NCI-H2196 treated with DMSO at 0.1 percent for 48 hours (cell line): ENCODE results near the gene FOXJ1.
A peak's percentile ranks its signal among the peaks of the same experiment; 100 is the strongest.

Experiments
- DNase-seq: peaks from one replicate; lab custom pipeline; 2025; ENCODE audit not compliant: unreplicated experiment; lab: John Stamatoyannopoulos, UW

FOXJ1 gene

DNA sequence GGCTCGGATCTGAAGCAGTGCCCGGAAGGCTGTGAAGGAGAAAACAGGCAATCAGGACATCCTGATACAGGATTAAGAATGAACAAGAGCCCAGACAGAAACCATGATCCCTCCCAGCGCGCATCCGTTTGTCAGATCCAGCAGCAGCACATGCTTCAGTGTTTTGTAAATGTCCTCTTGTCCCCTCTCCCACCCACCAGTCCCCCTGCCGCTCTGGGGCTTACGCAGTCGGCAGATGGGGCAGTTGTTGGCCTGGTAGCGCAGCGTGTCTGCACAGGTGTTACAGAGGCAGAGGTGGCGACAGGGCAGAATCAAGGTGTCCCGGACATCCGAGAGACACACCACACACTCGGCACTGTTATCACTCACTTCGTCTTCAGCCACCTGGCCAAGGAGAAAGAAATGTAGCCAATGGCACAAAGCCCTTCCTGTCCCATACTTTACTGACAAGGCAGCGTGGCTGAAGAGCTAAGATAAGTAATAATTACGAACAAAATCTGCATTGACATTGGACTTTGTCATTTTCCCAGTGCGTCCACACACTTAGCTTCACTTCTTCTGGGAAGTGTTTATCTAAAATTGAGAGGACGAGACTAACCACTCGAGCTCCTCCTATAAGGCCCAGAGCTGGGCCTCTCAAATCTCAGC is 20.7 kb upstream of the FOXJ1 start:
- no peak for DNase-seq

DNA sequence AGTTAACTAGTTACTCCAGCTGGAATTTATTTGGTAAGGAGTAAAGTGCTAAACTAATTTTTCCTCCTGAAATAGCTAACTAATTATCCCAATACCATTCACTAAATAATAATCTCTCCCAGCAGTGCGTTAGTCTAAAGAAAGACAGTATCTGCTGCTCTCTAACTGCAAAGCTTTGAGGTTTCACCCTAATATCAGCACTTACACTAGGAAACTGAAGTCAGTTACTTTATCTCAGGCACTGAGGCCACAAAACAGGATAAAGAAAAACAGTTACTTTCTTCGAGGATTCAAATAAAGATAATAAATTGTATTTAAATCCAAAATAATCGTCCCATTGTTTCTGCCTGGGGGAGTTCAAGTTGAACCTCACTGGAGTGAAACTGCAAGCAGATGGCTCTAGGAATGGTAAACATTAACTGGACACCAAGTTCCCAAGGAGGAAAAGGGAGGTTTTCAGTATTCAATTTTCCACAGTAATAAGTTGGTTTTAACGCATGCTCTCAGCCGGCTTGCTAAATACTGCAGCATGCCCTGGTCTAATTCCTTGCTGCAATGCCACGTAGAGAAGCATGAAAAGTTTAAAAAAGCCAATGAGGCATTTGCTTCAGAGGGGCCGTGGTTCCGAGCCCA is 20.0 kb upstream of the FOXJ1 start:
- no peak for DNase-seq

DNA sequence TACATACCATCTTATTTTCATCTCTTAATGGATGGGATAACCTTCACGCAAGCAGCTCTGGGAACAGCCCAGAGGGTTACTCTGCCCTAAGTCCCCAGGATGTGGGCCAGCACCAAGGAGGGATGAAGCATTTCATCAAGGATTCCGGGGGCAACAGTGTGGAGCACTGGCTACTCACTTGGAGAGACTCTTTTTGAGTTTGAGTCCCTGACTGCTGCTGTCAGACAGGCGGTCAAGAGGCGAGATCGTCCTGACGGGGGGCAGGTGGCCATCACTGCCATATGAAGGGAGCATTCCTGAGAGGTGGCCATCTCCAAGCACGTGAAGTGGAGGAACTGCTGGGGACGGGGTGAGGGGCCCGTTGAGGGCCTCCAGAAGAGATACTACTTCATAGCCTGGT is 18.1 kb upstream of the FOXJ1 start:
- no peak for DNase-seq

DNA sequence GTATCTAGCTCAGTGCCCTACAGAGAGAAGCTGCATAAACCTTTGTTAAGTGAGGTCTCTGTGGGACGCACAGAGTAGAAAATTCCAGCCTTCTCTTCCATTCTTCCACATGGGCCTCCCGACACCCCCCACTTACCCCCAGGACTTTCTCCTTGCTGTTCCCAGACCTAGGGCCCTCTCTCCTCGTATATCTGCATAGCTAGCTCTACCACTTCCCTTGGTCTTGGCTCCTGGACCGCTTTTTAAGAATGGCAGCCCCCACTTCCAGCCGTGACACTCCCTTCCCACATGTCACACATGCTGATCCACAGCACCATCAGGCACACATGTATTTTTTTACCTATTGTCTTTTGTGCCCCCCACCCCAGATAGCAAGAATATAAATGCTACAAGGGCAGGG is 16.7 kb upstream of the FOXJ1 start:
- DNase-seq, result no peak

DNA sequence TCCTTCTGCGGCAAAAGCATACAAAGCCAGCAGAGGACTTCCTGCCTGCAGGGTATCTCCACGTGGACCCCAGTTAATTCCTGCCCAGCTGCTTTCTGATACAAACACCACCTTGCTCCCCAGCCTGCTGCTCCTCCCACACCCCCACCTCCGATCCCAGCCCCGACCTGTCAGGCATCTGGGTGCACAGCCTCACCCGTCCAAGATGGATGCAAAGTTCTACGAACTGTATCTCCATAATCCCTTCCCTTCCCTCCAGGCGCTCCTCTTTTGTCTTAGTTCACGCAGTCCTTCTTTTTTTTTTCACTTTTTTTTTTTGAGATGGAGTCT is 15.6 kb upstream of the FOXJ1 start:
- no peak for DNase-seq

DNA sequence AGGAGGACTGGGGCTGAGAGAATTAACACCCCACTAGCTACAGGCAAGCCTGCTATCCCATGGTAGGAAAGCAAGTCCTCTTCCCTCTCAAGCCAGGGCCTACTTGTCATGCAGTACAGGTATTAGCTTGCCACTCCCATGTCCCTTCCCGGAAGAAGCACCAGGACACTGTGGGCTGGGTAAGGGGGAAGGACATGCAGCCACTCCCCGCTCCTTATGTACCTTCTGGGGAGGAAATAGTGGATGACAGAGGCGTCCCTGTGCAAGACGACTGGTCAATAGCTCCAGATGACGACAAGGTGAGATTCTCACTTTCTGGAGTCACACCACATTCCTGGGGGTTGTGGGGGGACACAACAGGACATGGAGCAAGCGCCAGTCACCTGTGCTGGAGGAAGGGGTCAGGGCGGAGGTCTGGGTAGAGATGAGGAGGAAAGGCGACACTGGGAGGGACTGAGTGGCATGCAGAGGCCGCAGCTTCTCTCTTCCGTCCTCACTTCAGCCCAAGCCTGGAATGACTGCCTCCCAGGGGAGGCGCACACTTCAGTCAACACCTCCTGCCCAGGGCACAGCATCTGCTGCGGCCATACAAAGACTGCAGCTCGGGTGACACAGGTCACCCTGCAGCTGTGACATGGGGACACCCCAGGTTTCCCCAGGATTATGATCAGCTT is 15.1 kb upstream of the FOXJ1 start:
- no peak for DNase-seq

DNA sequence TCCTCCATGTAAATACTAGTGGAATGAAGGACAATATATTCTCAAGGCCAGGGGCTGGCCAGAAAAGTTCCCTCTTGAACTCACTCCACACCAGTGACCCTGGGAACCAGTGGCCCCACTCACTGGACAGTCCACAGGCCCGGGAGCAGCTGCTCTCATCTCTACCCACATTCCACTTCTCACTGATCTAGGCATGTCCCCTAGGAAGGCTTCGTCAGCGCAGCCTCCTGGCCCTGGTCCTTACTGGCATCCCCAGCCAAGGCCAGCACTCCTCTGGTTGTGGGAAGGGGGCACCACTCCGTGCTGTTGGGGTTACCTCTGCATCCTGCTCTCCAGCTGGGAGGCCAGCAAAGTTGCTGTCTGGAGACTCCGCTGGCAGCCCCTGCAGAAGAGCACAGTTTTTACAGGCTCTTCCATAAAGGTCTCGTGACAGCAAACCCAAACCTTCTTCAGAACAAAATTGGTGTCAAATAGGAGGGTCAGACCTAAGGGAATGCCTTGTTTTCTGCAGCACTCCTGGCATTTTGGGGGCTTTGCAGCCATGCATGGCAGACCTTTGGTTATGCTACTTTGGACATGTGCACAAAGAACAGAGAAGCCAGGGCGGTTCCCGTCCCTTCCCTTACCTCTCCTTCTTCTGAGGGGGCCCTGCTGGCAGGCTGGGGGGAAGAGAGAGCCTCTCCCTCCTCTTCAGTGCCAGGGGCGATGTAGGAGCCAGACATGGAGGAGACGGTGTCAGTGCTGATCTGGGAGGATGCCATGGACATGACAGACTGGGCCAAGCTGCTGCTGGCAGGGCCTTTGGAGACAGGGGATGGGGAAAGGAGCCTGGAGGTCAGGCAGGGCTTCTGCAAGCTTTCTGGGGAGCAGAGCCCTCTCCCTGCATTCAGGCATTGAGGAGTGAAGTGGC is 14.1 kb upstream of the FOXJ1 start:
- DNase-seq, result no peak

DNA sequence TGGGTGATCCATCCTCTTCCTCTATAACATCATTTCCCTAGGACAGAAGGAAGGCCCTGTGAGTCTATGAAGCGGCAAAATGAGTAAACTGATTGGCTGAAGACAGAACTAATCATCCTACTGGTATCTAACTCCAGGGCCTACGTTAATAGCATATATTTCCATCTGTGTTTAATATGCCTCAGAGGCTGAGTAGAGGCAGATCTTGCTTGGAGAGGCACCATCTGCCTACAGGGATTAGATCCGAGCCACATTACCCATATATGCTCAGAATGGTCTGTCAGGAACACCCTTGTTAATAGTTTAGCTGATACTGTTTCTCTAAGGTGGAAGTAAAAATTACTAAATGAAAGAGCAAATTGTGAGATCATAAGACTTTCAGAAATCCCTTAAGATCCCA is 13.2 kb upstream of the FOXJ1 start:
- no peak for DNase-seq

DNA sequence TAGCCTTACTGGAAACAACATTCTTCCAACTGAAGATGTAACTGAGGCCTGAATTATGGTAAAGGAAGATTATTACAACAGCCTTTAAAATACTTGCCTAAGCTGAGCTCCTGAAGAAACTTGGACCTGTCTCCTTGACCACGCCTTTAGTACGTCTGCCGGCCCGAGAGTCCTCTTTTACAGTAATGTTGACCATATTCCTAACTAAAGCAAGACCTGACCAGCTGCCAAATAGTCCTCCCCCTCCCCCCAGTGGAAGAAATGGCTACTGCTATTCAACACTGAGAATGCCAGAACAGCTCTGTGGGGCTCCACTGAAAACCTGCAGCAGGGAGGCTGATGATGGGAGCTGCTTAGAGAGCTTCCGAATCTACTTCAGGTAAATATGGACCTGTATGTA is 12.6 kb upstream of the FOXJ1 start:
- DNase-seq, result no peak

DNA sequence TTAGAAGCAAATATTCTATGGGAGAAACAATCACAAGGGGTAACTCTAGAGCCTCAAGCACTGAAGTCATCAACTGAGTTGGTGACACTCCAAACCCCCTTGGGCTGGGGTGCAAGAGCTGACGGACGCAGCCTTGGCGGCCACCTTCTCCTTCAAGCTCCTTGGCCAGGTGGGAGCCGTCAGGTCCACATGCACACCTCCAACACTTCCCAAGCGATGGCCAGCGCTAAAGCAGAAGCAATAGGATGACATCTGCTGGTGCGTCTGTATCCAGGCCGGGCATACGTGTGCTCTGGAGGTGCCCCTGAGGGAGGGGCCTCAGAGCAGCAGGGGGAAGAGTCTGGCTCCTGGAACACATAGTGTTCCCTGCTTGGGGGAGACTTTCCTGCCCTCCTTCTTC is 12.2 kb upstream of the FOXJ1 start:
- no peak for DNase-seq

DNA sequence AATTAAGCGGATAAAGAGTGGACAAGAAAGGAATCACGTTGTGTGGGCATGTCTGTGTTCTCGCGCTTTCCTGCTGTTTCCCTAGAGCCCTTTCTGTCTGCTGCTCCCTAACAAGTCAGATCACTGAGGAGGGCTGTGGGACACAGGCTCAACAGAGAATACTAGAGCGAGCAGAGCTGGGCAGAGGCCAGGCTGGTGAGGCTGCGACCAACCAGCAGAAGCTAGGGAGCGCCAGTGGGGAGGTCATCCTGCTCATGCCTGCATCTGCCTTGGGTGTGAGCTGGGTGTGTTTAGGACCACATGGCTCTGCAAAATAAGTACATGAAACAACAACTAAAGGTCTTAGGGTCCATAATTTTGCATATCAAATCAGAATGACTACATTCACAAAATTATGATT is 11.5 kb upstream of the FOXJ1 start:
- no peak for DNase-seq

DNA sequence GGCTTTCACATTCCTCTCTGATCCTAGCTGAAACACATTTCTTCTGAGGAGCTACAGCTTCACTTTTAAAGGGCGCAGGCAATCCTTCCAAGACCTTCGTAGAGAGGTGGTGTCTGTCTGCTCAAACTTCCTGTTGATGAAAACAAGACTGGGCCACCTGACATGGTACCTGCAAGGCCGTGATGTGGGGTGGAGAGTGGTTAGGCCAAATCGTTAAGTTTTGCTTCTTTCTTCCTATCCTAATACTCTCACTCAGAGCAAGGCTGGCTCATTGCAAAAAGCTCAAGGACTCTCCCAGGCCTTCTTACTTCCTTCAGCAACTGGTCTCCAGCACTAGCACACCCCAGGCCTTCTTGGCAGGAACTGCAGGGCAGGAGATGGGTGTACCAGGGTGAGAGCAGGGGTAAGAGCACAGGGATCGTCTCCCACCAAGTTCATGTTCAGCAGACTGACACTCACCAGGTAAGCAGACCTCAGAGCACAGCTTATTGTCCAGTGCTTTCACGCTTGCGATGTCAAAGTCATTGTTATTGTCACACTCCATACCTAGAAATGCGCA is 10.9 kb upstream of the FOXJ1 start:
- no peak for DNase-seq

DNA sequence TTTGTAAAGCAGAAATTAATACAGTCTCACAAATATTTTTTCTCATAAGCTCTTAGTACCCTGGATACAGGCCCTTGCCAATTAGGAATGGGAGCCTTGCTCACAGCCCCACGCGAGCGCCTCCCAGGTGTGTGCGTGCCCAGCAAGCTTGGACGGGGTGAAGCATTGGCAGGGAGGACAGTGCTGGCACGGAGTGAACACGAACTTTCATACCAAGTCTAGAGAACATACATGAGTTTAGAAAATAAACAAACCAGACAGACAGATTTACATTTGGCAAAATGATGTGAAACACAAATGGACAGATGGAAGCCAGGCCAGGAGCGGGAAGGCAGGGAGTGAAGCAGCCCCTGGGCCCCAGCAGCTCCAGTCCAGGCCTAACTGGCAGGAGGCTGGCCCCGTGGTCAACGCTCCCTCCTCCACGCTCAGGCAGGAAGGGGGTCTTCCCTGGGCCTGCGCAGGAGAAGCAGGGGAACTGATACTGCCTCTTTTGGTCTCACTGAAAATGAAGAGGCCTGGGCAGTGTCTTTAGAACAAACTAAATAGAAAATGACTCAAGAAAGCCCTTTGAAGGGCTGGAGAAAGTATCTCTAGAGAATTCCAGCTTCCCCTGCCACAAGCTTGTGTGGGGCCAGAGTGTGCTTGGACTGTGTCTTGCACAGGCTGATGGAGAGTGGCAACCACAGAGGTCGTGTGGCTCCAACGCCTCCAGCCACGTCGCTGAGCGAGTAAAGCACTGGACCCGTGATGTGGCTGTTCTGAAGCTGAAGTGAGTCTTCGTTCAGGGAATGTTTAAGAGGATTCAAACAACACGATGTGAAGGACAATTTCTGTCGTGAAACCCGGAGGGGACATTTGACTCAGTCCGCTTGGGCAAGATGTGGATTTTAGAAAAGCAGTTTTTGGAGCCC is 9.9 kb upstream of the FOXJ1 start:
- no peak for DNase-seq

DNA sequence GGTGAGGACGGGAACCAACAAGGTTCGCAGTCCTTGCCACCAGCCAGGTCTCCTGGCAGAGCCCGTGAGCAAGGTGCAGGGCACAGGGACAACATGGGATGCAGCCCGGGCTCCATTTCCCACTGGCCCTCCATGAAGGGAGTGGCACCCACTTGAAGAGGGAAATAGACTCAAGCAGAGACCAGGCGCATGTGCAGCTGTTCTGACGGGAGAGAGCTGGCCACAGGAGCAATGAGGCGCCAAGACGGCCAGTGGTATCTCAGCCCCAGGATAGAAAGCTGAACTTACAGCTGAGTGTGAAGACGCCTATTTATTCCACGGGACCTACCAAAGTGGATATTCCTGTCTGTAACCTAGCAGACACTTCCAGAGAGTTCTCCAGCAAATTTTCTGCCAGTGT is 8.2 kb upstream of the FOXJ1 start:
- DNase-seq, result no peak

DNA sequence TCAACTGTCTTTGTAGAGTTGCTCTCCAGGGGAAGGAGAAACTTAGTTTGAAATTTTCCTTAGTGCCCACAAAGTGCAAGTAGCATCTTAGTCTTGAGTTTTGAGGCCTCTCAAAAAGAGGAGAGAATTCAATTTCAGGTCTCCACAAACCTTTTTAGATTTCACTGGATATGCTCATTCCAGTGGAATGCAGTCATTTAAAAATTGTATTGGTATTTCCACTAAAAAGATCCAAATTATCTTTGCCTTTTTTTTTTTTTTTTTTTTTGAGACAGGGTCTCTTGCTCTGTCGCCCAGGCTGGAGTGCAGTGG is 6.9 kb upstream of the FOXJ1 start:
- no peak for DNase-seq

DNA sequence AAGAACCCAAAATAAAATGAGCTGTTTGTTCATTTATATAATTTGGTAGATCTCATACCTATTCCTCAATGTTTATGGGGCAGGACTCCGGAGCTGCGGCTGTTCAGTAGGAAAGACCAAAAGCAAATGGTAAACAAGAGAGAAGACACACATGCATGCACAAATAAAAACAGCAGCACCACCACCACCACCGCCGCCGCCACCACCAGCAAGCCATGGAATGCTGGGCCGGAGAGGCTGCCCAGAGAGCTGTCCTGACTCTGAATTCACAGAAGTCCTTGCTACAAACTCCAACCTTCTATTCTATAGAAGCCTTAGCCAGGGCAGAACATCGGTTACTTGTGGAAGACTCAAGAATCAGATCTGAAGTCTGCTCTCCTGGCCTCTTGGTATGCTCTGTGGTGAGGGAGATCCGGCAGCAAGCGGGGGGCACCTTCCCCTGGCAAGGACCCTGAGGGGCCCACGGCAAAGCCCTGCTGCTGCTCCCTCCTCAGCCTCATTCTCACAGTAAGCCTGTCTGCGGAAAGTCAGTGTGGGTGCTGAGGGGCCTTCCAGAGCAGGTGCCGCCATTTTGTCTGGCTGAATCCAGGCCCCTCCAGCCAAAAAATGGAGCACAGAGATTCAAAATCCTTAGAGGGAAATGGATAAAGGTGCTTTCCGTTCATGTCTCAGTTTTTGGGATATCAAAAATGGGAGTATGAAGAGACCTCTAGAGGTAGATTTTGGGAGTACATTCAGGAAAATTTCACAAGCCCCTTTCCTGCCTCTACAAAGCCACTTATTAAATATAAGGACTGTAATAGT is 6.4 kb upstream of the FOXJ1 start:
- peak; percentile 63 for DNase-seq

DNA sequence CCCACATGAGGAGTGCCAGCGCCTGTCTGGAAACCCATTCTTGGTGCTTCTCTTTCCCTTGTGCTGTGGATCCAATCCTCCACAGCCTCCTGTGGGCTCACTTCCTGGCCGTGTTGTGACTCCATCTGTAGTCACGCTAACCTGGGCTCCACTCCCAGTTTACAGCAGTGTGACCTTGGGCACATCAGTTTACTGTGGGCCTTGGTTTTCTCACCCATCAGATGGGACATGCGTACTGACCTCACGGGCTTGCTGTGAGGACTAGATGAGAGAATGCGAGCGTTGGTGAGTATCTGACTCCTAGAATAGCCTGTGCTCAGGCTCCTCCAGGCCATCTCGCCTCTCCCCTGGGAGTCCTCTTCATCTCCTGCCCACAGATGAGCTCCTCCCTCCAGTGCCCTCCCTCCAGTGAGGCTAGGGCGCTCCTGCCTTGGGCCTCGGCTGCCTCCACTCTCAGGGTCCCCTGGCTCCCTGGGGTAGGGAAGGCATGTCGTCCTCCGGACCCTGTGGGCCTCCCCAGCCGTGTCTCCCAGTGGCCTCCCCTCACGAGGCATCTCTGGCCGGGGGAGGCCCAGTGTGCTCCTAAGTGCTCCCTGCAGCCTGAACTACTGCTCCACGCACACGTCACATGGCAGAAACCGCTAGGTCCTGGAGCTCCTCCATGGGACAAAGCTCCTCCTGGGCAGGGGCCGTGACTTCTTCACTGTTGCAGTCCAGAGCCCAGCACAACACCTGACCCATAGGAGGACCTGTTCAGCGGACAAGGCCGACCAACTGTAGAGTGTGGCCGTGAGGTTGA is 5.2 kb upstream of the FOXJ1 start:
- DNase-seq, result no peak

DNA sequence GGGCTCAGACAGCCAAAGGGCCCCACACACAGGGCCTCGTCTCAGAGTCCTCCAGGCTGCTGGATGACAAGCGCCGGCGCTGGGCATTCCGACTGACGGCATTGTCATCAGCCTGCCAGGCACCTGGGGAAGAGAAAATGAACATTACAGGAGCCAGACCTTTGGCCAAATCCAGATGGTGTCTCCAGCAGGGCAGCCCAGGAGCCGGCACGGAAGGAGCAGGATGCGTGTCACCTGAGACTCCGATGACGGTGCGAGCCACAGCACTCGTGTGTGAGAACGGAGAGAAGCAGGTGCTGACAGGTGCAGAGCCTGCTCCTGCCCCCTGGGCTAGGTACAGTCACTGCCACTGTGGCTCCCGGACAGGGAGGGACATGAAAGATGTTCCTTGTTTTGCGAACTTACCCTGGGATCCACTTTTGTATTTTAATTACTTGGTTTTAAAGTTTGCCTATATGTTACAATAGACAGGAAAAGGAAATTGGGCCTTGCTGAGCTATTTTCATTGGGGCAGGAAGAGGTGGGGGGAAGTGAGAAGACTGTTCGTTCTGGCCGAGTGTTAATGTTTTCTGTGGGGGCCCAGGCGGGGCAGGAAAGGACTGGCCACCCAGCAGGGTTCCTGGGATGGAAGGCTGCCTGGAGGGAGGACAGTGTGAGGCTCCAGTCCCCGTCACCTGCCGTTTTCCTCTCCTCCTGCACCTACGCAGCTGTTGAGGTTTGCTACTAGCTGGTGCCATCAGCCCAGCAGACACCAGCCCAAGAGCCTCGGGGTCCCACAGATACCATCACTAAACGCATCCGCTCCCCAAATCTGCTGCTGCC is 4.4 kb upstream of the FOXJ1 start:
- DNase-seq, result peak; percentile 78
